C4-2B (cell line): Measurements from ENCODE around the gene CCDC78.

Experiments
- H3K27ac ChIP-seq: fragments of 450-650 bp; 2 replicates; pipeline ENCODE4 v1.5.1; 2017
- CTCF ChIP-seq: fragments of 450-650 bp; conservative IDR thresholded peaks from 2 replicates; pipeline ENCODE4 v1.5.1; 2017; ENCODE audit warnings: mild to moderate bottlenecking
- ZFX ChIP-seq: fragments of 450-650 bp; IDR thresholded peaks from 2 replicates; pipeline ENCODE4 v1.6.1; 2017

Gene CCDC78

GRCh38 chr16:734208-734980, 8.2 kb upstream of the CCDC78 start:
- TF ChIP-seq ZFX (no peak), CTCF (no peak)
- no peak overlapping the region for H3K27ac ChIP-seq

GRCh38 chr16:733382-734207, 7.4 kb upstream of the CCDC78 start:
- H3K27ac ChIP-seq: no peak overlapping the region
- TF ChIP-seq ZFX (no peak), CTCF (no peak)

- no peak overlapping the region for H3K27ac ChIP-seq
- TF ChIP-seq CTCF: no peak; the same call in 1 of the 2 replicates
- TF ChIP-seq ZFX: no peak
Observed at GRCh38 chr16:732936-733335, 6.7 kb upstream of the CCDC78 start.

- TF ChIP-seq CTCF (no peak), ZFX (no peak)
- no peak overlapping the region for H3K27ac ChIP-seq
Observed at GRCh38 chr16:732332-732731, 6.1 kb upstream of the CCDC78 start.

- TF ChIP-seq CTCF: no peak
- no peak for TF ChIP-seq ZFX
- no peak overlapping the region; the same call in 1 of the 2 replicates for H3K27ac ChIP-seq
Observed at GRCh38 chr16:730666-731509, 4.6 kb upstream of the CCDC78 start.

- peak overlapping the region; percentile 100 for H3K27ac ChIP-seq
- no peak for TF ChIP-seq CTCF
- no peak for TF ChIP-seq ZFX
Observed at GRCh38 chr16:729768-730665, 3.8 kb upstream of the CCDC78 start.
